PC-9 (cell line): Measurements from ENCODE around the gene ARHGAP40. TPM values are rescaled to one million over a fixed set of nuclear protein-coding genes. Genes with fewer than 3 reads are reported as not detected.

Source experiments
- BruUV-seq: library from RNA; stranded (reverse); fragments of 400-500 nt; replicated peaks from 2 replicates; lab custom pipeline; 2021; lab: Mats Ljungman, UMichigan
- CTCF ChIA-PET: fragments of 300-600 bp; sonication (Branson Sonifier 250); formaldehyde crosslinking; loops from one replicate; lab custom pipeline; 2022; ENCODE audit warnings: antibody characterized with exemption; lab: Charles Lee
- POLR2A ChIA-PET: fragments of 300-600 bp; sonication (Branson Sonifier 250); formaldehyde crosslinking; loops from one replicate; lab custom pipeline; 2022; ENCODE audit warnings: antibody characterized with exemption; ENCODE audit not compliant: unreplicated experiment; lab: Charles Lee
- DNase-seq, 2 experiments: peaks; one replicate each; pipeline versions ENCODE4 v3.0.0 to v3.0.0-alpha.2; 2015 to 2022; ENCODE audit warnings: mixed read lengths in 1 of 2
- H2AFZ ChIP-seq: fragments of 200-600 bp; sonication (generic); 2 replicates; pipeline ENCODE4 v1.8.1; 2017; ENCODE audit warnings: antibody characterized with exemption
- H3F3A ChIP-seq: fragments of 200-600 bp; sonication (generic); 2 replicates; pipeline ENCODE4 v1.8.1; 2017; ENCODE audit warnings: antibody characterized with exemption, mild to moderate bottlenecking, low read depth; ENCODE audit not compliant: insufficient read depth
- H3K27ac ChIP-seq: fragments of 200-600 bp; sonication (generic); 2 replicates; pipeline ENCODE4 v1.6.1; 2016; ENCODE audit warnings: mixed run types
- H3K27me3 ChIP-seq: fragments of 200-600 bp; sonication (generic); 2 replicates; pipeline ENCODE4 v1.6.1; 2016; ENCODE audit warnings: low read depth, mixed run types; ENCODE audit not compliant: insufficient read depth
- H3K36me3 ChIP-seq: fragments of 200-600 bp; sonication (generic); 2 replicates; pipeline ENCODE4 v1.6.1; 2016; ENCODE audit warnings: low read depth, mixed run types
- H3K4me1 ChIP-seq: fragments of 200-600 bp; sonication (generic); replicated peaks from 2 replicates; pipeline ENCODE4 v1.6.1; 2016; ENCODE audit warnings: mixed run types; ENCODE audit not compliant: insufficient read depth
- H3K4me2 ChIP-seq: fragments of 200-600 bp; sonication (generic); 2 replicates; pipeline ENCODE4 v1.6.1; 2017; ENCODE audit warnings: mixed run types
- H3K4me3 ChIP-seq: fragments of 200-600 bp; sonication (generic); 2 replicates; pipeline ENCODE4 v1.6.1; 2016; ENCODE audit warnings: mixed run types
- H3K79me2 ChIP-seq: fragments of 200-600 bp; sonication (generic); 2 replicates; pipeline ENCODE4 v1.6.1; 2017; ENCODE audit warnings: low read depth, mixed run types
- H3K9me2 ChIP-seq: fragments of 200-600 bp; sonication (generic); 2 replicates; pipeline ENCODE4 v1.8.1; 2017; ENCODE audit warnings: mild to moderate bottlenecking; ENCODE audit not compliant: insufficient read depth
- H3K9me3 ChIP-seq: fragments of 200-600 bp; sonication (generic); 2 replicates; pipeline ENCODE4 v1.8.1; 2016; ENCODE audit warnings: low read depth; ENCODE audit not compliant: insufficient read depth
- H4K20me1 ChIP-seq: fragments of 200-600 bp; sonication (generic); 2 replicates; pipeline ENCODE4 v1.8.1; 2017; ENCODE audit not compliant: insufficient read depth
- EZH2 ChIP-seq: fragments of 200-600 bp; sonication (generic); IDR thresholded peaks from 2 replicates; pipeline ENCODE4 v1.8.0; 2017; ENCODE audit warnings: antibody characterized with exemption, low read depth
- intact Hi-C: fragments of 100-400 bp; cut with micrococcal nuclease; formaldehyde crosslinking; loops from one replicate; pipeline ENCODE4 v1.10.0; 2022; ENCODE audit not compliant: unreplicated experiment
- total RNA-seq: library from RNA; stranded (reverse); gene quantifications from 2 replicates; pipeline ENCODE4 v1.2.3, GENCODE V29; 2021
- TF ChIP-seq, protein P1 (sequence below): fragments of 200-600 bp; sonication (generic); conservative IDR thresholded peaks from 2 replicates; pipeline ENCODE4 v1.6.1; 2017; ENCODE audit warnings: mixed run types, antibody characterized with exemption, mild to moderate bottlenecking, moderate library complexity

ARHGAP40 gene
- total RNA-seq, 1 experiment from 2014 or later: 0.92 TPM

- no peaks in the 10 kb centered on the region for H3K36me3 ChIP-seq
- no peak overlapping the region for H2AFZ ChIP-seq
- POLR2A ChIA-PET: no interaction called here
- H3K9me3 ChIP-seq: no peaks in the 10 kb centered on the region
- H3F3A ChIP-seq: peaks cover under 1% of the 10 kb centered on the region; the same call in 1 of the 2 replicates
- no peak for DNase-seq
- no peak overlapping the region for H3K27ac ChIP-seq
- H3K79me2 ChIP-seq: no peaks in the 10 kb centered on the region
- H3K4me1 ChIP-seq: 0 out of 2 replicates have a peak, but pooled peaks cover under 1% of the 10 kb centered on the region
- H3K4me3 ChIP-seq: no peak overlapping the region
- H3K27me3 ChIP-seq: no peaks in the 10 kb centered on the region
- intact Hi-C loops: no loop called here
- BruUV-seq: no TSS peak
- H3K9me2 ChIP-seq: no peaks in the 10 kb centered on the region
- no peaks in the 10 kb centered on the region for H4K20me1 ChIP-seq
- H3K4me2 ChIP-seq: no peak overlapping the region
- CTCF ChIA-PET: no interaction called here
- TF ChIP-seq, protein P1, sequence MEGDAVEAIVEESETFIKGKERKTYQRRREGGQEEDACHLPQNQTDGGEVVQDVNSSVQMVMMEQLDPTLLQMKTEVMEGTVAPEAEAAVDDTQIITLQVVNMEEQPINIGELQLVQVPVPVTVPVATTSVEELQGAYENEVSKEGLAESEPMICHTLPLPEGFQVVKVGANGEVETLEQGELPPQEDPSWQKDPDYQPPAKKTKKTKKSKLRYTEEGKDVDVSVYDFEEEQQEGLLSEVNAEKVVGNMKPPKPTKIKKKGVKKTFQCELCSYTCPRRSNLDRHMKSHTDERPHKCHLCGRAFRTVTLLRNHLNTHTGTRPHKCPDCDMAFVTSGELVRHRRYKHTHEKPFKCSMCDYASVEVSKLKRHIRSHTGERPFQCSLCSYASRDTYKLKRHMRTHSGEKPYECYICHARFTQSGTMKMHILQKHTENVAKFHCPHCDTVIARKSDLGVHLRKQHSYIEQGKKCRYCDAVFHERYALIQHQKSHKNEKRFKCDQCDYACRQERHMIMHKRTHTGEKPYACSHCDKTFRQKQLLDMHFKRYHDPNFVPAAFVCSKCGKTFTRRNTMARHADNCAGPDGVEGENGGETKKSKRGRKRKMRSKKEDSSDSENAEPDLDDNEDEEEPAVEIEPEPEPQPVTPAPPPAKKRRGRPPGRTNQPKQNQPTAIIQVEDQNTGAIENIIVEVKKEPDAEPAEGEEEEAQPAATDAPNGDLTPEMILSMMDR: no peak
- TF ChIP-seq EZH2: no peak
Observed at GRCh38 chr20:38623061-38623460, 21.5 kb downstream of the ARHGAP40 start.

- Histone ChIP-seq H3K4me2 (no peak overlapping the region), H3K4me1 (peaks cover 6% of the 10 kb centered on the region), H3K9me2 (no peaks in the 10 kb centered on the region), H3K27me3 (no peaks in the 10 kb centered on the region), H3K36me3 (no peaks in the 10 kb centered on the region), H3K79me2 (no peaks in the 10 kb centered on the region), H3K27ac (no peak overlapping the region), H3F3A (no peaks in the 10 kb centered on the region), H4K20me1 (no peaks in the 10 kb centered on the region), H3K4me3 (no peak overlapping the region), H3K9me3 (no peaks in the 10 kb centered on the region), H2AFZ (no peak overlapping the region)
- DNase-seq: no peak
- POLR2A ChIA-PET: no interaction called here
- BruUV-seq: no TSS peak
- CTCF ChIA-PET: no interaction called here
- no peak for TF ChIP-seq EZH2
- TF ChIP-seq, protein P1: no peak
- intact Hi-C loops: no loop called here
Observed at GRCh38 chr20:38624084-38624483, 22.5 kb downstream of the ARHGAP40 start.

DNA sequence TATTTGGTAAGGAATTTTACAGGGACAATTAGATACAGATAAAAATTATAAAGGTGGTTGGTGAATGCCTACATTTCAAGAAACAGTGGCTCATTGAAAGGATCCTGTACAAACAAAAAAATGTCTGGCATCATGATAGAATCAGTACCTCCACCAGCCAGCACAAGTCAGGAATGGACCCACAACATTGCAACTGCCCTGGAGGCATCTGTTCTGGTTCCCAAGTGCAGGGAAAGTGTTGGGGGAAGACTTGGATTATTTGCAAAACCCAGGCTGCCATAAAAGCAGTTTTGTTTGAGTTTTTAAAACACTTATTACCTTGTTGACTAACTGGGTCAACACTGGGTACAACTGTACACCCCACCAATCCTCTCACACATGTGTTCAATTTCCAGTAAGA lies 24.3 kb downstream of the ARHGAP40 start:
- no peak for TF ChIP-seq EZH2
- TF ChIP-seq, protein P1: no peak
- Histone ChIP-seq H3K9me2 (no peaks in the 10 kb centered on the region), H3K36me3 (no peaks in the 10 kb centered on the region), H3K4me1 (peaks cover 19% of the 10 kb centered on the region), H4K20me1 (no peaks in the 10 kb centered on the region), H2AFZ (no peak overlapping the region), H3K79me2 (no peaks in the 10 kb centered on the region), H3K27me3 (no peaks in the 10 kb centered on the region), H3K27ac (no peak overlapping the region), H3K4me2 (no peak overlapping the region), H3K9me3 (no peaks in the 10 kb centered on the region), H3K4me3 (no peak overlapping the region), H3F3A (no peaks in the 10 kb centered on the region)
- intact Hi-C loops: no loop called here
- ChIA-PET CTCF (no interaction called here), POLR2A (no interaction called here)
- no peak for DNase-seq
- no TSS peak for BruUV-seq
